Measurements from ENCODE around the gene ANKRD44.

GRCh38 chr2:197090742-197091367 is 219.7 kb downstream of the ANKRD44 start:
- TF ChIP-seq CTCF (IDR thresholded peaks at IDR 0.05; ENCODE audit: low read length) (no peak), EZH2 (IDR thresholded peaks at IDR 0.05; ENCODE audit: borderline replicate concordance, low read length) (no peak)
